NCI-H2196 treated with DMSO at 0.1 percent for 48 hours (cell line): Measurements from ENCODE around the gene RBBP8NL.

Experiments
- DNase-seq: peaks from one replicate; lab custom pipeline; 2025; ENCODE audit not compliant: unreplicated experiment; lab: John Stamatoyannopoulos, UW

Gene RBBP8NL

DNA sequence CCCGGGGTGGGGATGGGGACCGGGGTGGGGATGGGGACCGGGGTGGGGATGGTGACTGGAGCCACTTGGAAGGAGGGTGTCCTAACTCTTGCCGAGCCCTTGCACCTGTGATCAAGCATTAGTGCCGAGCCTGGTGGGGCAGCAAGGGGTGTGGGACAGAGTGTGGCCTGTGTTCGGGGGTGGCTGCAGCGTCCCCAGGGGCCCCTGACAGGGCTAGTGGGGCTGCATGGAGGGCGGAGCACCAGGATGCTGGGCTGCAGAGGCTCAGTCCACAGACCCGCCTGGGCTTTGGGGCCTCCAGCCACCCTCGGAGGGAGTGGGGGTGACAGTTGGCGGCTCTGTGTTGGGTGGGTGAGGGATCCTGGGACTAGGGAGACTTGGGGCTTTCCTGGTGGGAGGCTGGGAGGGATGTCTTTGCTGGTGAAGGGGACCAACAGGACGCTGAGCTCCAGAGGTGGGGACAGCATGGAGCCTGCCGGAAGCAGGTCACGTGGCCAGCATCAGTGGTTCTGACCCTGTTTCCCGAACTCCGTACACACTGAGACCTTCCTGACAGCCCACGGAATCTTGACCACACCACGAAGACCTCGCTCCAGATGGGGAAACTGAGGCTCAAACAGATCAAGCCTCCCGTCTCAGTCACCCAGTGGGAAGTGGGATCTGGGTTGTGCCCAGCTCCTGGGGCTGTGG is 4.6 kb downstream of the RBBP8NL start:
- no peak for DNase-seq

- no peak for DNase-seq
Measured at GRCh38 chr20:62421716-62421990, 5.7 kb downstream of the RBBP8NL start.

DNA sequence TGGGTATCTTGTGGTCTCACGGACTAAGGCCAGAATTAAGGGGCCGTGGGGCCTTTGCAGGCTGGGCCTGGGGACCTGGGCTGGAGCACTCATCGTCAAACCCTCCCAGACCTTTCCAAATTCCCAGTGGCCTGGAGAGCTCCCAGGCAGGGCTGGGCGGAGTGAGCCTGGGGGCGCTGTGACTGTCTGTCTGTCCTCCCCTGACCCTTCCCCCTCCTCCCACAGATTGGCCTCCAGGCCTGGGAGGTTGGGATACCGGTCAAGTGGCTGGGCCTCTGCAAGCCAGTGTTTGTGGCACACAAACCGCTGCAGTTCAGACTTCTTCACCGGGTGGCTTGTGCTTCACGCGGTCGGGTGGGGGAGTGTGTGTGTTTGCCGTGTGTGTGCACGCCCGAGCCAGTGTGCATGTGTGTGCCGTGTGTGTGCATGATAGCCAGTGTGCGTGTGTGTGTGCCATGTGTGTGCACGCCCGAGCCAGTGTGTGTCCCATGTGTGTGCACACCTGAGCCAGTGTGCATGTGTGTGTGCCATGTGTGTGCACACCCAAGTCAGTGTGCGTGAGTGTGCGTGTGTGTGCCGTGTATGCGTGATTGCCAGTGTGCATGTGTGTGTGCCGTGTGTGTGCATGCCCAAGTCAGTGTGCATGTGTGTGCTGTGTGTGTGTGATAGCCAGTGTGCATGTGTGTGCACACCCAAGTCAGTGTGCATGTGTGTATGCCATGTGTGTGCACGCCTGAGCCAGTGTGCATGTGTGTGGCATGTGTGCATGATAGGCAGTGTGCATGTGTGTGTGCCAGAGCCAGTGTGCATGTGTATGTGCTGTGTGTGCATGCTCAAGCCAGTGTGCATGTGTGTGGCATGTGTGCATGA is 6.3 kb downstream of the RBBP8NL start:
- DNase-seq, result no peak

GRCh38 chr20:62419759-62420158 is 7.6 kb downstream of the RBBP8NL start:
- DNase-seq, result no peak

GRCh38 chr20:62418709-62419487 is 8.4 kb downstream of the RBBP8NL start:
- DNase-seq, result no peak

DNA sequence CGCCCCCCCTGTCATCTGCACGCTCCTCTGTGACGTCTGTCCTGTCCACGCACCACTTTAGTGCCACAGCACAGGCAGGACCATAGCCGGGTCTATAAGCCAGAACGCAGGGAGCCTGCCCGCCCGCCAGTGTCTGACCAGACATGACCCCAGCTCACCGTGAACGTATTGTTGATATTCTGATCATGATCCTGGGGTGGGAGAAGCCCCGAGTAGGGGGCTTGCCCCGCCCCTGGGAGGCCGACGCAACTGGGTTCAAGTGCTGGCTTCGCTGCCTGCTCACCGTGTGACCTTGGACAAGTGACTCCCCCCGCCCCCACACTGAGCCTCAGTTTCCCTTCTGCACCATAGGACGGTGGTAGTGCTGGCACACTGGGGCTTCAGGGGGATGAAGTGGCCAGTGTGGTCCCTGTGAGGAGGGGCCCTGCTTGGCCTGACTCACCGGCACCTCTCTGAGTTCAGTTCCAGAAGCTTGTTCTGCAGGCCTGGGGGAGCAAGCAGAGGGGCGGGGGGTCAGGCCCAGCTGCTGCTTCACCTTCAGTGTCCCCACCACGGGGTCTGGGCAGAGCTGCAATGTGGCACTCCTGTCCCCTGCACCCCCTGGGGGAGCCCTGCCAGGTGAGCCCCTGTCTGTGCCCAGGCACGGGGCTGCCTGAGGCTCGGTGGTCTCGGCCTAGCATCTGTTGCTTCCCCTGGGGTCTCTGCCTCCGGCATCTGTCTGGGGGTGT is 9.2 kb downstream of the RBBP8NL start:
- no peak for DNase-seq

- DNase-seq, result no peak
Measured at GRCh38 chr20:62416651-62417637, 10.4 kb downstream of the RBBP8NL start.

GRCh38 chr20:62415354-62416111 is 11.8 kb downstream of the RBBP8NL start:
- no peak for DNase-seq

- no peak for DNase-seq
Measured at GRCh38 chr20:62413896-62414481, 13.3 kb downstream of the RBBP8NL start.

DNA sequence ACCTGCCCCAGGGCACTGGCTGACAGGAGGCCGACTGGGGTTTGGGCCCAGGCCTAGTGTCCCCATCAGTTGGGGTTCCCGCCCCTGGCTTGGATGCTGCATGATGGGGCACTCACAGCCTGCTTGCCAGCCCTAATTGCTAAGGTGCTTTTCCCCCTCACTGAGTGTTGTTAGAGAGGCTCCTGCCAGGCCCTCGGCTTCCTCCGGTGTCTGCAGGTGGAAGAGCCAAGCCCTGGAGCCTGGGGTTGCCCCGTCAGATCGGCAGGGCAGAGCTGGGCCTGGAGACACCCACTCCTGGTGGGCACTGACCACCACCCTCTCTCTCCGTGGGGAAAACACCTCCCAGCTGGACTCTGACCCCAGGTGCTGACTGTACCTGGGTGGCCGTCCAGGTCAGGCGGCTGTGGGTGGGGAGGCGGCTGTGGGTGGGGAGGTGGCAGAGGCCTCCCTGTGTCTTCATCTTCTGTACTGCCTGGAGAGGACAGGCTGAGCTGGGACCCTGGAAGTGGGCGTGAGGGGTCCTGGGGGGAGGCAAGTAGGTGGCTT is 14.2 kb downstream of the RBBP8NL start:
- DNase-seq, result no peak

- DNase-seq, result no peak
Measured at GRCh38 chr20:62412194-62413024, 14.9 kb downstream of the RBBP8NL start.

- DNase-seq, result no peak
Measured at GRCh38 chr20:62411479-62412193, 15.7 kb downstream of the RBBP8NL start.

- DNase-seq, result no peak
Measured at GRCh38 chr20:62410746-62411478, 16.4 kb downstream of the RBBP8NL start.

DNA sequence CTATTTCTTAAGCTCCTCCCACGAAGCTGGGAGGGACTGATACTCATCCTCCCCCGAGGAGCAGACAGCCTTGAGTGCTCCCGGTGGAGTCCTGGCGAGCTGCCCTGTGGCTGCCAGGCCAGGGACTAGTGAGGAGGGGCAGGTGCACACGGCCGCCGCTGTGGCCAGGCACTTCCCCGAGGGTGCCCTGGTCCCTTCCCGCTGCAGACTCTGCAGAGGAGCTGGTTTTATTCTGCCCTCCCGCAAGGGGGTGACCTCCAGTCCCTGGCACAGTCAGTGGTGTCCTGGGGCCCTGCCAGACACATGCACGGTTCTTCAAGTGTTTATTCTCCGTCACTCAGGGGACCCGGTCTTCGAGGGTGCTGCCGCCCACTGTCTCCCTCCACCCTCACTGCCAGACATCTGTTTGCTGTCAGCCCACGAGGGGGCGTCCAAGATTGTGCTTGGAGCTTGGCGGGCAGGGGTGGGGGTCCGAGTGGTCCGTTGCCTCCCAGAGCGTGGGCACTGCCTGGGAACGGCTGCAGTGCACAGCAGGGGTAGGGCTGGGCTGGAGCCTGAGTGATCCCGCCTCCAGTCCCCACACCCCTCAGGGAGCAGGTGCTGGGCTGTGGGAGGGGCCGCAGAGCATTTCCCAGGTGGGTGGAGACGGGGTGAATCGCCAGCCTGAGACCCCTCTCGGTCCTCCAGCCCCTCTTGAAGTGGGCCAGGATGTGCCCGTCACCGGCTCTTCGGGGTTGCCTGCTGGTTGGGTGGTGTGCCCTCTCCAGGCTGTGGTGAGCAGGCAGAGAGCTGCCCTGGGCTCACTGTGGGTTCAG is 17.2 kb downstream of the RBBP8NL start:
- peak; percentile 88 for DNase-seq

GRCh38 chr20:62409086-62409853 is 18.1 kb downstream of the RBBP8NL start:
- no peak for DNase-seq
